NCI-H82 treated with DMSO at 0.1 percent for 48 hours (cell line): ENCODE data around the gene OSBPL5.
"Not testable (repeated sequence)": the region's sequence is repeated elsewhere in the genome, so short reads cannot be mapped to it uniquely, and the experiment has no call there.

ENCODE experiments used
- DNase-seq: peaks from one replicate; lab custom pipeline; 2025; ENCODE audit not compliant: unreplicated experiment; lab: John Stamatoyannopoulos, UW

Gene OSBPL5

GRCh38 chr11:3182462-3182852 lies 17.3 kb upstream of the OSBPL5 start:
- DNase-seq = no peak

- DNase-seq = no peak
Observed at GRCh38 chr11:3181725-3182461, 16.8 kb upstream of the OSBPL5 start.

- DNase-seq = no peak
Observed at GRCh38 chr11:3180869-3181268, 15.8 kb upstream of the OSBPL5 start.

GRCh38 chr11:3178349-3178748 lies 13.2 kb upstream of the OSBPL5 start:
- no peak for DNase-seq

GRCh38 chr11:3177931-3178330 lies 12.8 kb upstream of the OSBPL5 start:
- DNase-seq = no peak

- no peak for DNase-seq
Observed at GRCh38 chr11:3176487-3176886, 11.4 kb upstream of the OSBPL5 start.

- DNase-seq = no peak
Observed at GRCh38 chr11:3175194-3175593, 10.1 kb upstream of the OSBPL5 start.

GRCh38 chr11:3174387-3174786 lies 9.3 kb upstream of the OSBPL5 start:
- DNase-seq = no peak

GRCh38 chr11:3173795-3174194 lies 8.7 kb upstream of the OSBPL5 start:
- no peak for DNase-seq

GRCh38 chr11:3171931-3172560 lies 6.9 kb upstream of the OSBPL5 start:
- no peak for DNase-seq

GRCh38 chr11:3170756-3171650 lies 5.9 kb upstream of the OSBPL5 start:
- no peak for DNase-seq

GRCh38 chr11:3170044-3170755 lies 5.1 kb upstream of the OSBPL5 start:
- DNase-seq = no peak

- no peak for DNase-seq
Observed at GRCh38 chr11:3169255-3170043, 4.3 kb upstream of the OSBPL5 start.

- DNase-seq = not testable (repeated sequence)
Observed at GRCh38 chr11:3168742-3169254, 3.7 kb upstream of the OSBPL5 start.

- no peak for DNase-seq
Observed at GRCh38 chr11:3167143-3168119, 2.3 kb upstream of the OSBPL5 start.

- peak; percentile 33 for DNase-seq
Observed at GRCh38 chr11:3166268-3167142, 1.4 kb upstream of the OSBPL5 start.

- DNase-seq = no peak
Observed at GRCh38 chr11:3165916-3166267, 782 bp upstream of the OSBPL5 start.

- no peak for DNase-seq
Observed at GRCh38 chr11:3164552-3165151, 458 bp downstream of the OSBPL5 start.
